B cell (primary cell): ENCODE measurements around the gene ROR2.

ENCODE experiments used
- CTCF ChIP-seq: fragments of 200-600 bp; IDR thresholded peaks from one replicate; pipeline ENCODE4 v1.8.0; 2022; ENCODE audit warnings: antibody characterized with exemption, mild to moderate bottlenecking
- EZH2 ChIP-seq: IDR thresholded peaks from 2 replicates; pipeline ENCODE4 v1.6.1; 2012; ENCODE audit warnings: borderline replicate concordance, low read depth, mild to moderate bottlenecking, moderate library complexity, low read length; ENCODE audit not compliant: insufficient read depth, poor library complexity, severe bottlenecking

GRCh38 chr9:91986248-91986647 lies 36.2 kb upstream of the ROR2 start:
- no peak for TF ChIP-seq EZH2
- TF ChIP-seq CTCF = no peak
